Activated CD4-positive, alpha-beta memory T cell treated with anti-CD3 and anti-CD28 coated beads, Interleukin-2, amount 10 ng/mL, durations not matched to agents 7 days and 5 days (primary cell): Measurements from ENCODE around the gene HIPK1. TPM values are rescaled to one million over a fixed set of nuclear protein-coding genes. Genes with fewer than 3 reads are reported as not detected.

Experiments used
- CTCF ChIA-PET: fragments of 350-600 bp; sonication (Branson Sonifier 250); formaldehyde crosslinking; loops from one replicate; lab custom pipeline; 2021; ENCODE audit warnings: antibody characterized with exemption, inconsistent platforms; lab: Charles Lee
- POLR2A ChIA-PET: fragments of 350-600 bp; sonication (Branson Sonifier 250); formaldehyde crosslinking; loops from one replicate; lab custom pipeline; 2021; ENCODE audit warnings: antibody characterized with exemption; lab: Charles Lee
- DNase-seq: peaks from one replicate; pipeline ENCODE4 v3.0.0-alpha.2; 2020
- H3K27ac Mint-ChIP-seq: one replicate; pipeline ENCODE4 v1.8.0; 2021; ENCODE audit warnings: mild to moderate bottlenecking, mixed read lengths
- H3K27me3 Mint-ChIP-seq: one replicate; pipeline ENCODE4 v1.8.0; 2021; ENCODE audit warnings: mixed read lengths
- H3K36me3 Mint-ChIP-seq: one replicate; pipeline ENCODE4 v1.8.0; 2021; ENCODE audit warnings: low read depth, mixed read lengths
- H3K4me1 Mint-ChIP-seq: one replicate; pipeline ENCODE4 v1.8.0; 2021; ENCODE audit warnings: mixed read lengths
- H3K4me3 Mint-ChIP-seq: one replicate; pipeline ENCODE4 v1.8.0; 2021; ENCODE audit warnings: mild to moderate bottlenecking, mixed read lengths
- H3K9me3 Mint-ChIP-seq: one replicate; pipeline ENCODE4 v1.8.0; 2021; ENCODE audit warnings: mixed read lengths
- total RNA-seq, 2 experiments: library from RNA; stranded (reverse); gene quantifications; one replicate each; pipeline ENCODE4 v1.2.3, GENCODE V29; 2021

Gene HIPK1
- total RNA-seq, 2 experiments from 2014 or later = 89.5 to 92.5 TPM

DNA sequence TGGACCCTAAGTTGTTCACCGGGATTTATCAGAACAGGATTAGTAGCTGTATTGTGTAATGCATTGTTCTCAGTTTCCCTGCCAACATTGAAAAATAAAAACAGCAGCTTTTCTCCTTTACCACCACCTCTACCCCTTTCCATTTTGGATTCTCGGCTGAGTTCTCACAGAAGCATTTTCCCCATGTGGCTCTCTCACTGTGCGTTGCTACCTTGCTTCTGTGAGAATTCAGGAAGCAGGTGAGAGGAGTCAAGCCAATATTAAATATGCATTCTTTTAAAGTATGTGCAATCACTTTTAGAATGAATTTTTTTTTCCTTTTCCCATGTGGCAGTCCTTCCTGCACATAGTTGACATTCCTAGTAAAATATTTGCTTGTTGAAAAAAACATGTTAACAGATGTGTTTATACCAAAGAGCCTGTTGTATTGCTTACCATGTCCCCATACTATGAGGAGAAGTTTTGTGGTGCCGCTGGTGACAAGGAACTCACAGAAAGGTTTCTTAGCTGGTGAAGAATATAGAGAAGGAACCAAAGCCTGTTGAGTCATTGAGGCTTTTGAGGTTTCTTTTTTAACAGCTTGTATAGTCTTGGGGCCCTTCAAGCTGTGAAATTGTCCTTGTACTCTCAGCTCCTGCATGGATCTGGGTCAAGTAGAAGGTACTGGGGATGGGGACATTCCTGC is 46.2 kb downstream of the HIPK1 start:
- no peaks in the 10 kb centered on the region for H3K9me3 Mint-ChIP-seq
- H3K27me3 Mint-ChIP-seq = no peaks in the 10 kb centered on the region
- peak overlapping the region; percentile 53 for H3K27ac Mint-ChIP-seq
- no peak overlapping the region for H3K4me3 Mint-ChIP-seq
- POLR2A ChIA-PET = interaction anchor here (0.7 to 1.0 kb wide), 2 partner anchors 46 to 456 kb away, joined by 3 read pairs; partner anchors contain the start of gene HIPK1
- CTCF ChIA-PET = interaction anchor here (1.2 to 4.5 kb wide), 5 partner anchors 17 to 584 kb away, joined by 3 to 35 read pairs (median 3); no protein-coding TSS in a partner anchor
- peaks cover 42% of the 10 kb centered on the region for H3K4me1 Mint-ChIP-seq
- H3K36me3 Mint-ChIP-seq = peaks cover 38% of the 10 kb centered on the region
- peak; percentile 26 for DNase-seq

- Mint-ChIP-seq H3K36me3 (peaks cover 30% of the 10 kb centered on the region), H3K27ac (no peak overlapping the region), H3K9me3 (no peaks in the 10 kb centered on the region), H3K4me3 (no peak overlapping the region), H3K4me1 (peaks cover 42% of the 10 kb centered on the region), H3K27me3 (no peaks in the 10 kb centered on the region)
- DNase-seq = no peak
- CTCF ChIA-PET = interaction anchor here (1.0 to 4.5 kb wide), 11 partner anchors 12 to 582 kb away, joined by 3 to 35 read pairs (median 4); partner anchors contain the start of gene TRIM33
- POLR2A ChIA-PET = interaction anchor here (1.7 kb wide), 1 partner anchor 46 kb away, joined by 9 read pairs; no protein-coding TSS in a partner anchor
Observed at GRCh38 chr1:113976609-113977278, 47.6 kb downstream of the HIPK1 start.

GRCh38 chr1:113977906-113978305 is 48.8 kb downstream of the HIPK1 start:
- DNase-seq = no peak
- Mint-ChIP-seq H3K36me3 (peaks cover 21% of the 10 kb centered on the region), H3K9me3 (no peaks in the 10 kb centered on the region), H3K4me3 (no peak overlapping the region), H3K27me3 (no peaks in the 10 kb centered on the region), H3K4me1 (peaks cover 42% of the 10 kb centered on the region), H3K27ac (no peak overlapping the region)
- POLR2A ChIA-PET = interaction anchor here (1.7 kb wide), 1 partner anchor 47 kb away, joined by 9 read pairs; no protein-coding TSS in a partner anchor
- CTCF ChIA-PET = interaction anchor here (0.8 to 4.5 kb wide), 9 partner anchors 13 to 533 kb away, joined by 3 to 35 read pairs (median 4); partner anchors contain the start of gene TRIM33

GRCh38 chr1:113978863-113979702 is 50.0 kb downstream of the HIPK1 start, which contains the start of gene OLFML3:
TSS of gene OLFML3 (plus strand) at chr1:113979474. CDS start at chr1:113979517, 43 bp downstream.
- Mint-ChIP-seq H3K4me3 (no peak within 1 kb of the TSS), H3K27ac (peak within 1 kb of the TSS; percentile 9), H3K27me3 (no peaks in the 10 kb centered on the region), H3K36me3 (peaks cover 10% of the 10 kb centered on the region), H3K4me1 (peaks cover 42% of the 10 kb centered on the region), H3K9me3 (no peaks in the 10 kb centered on the region)
- DNase-seq = peak; percentile 62
- ChIA-PET POLR2A (interaction anchor here (0.7 to 0.8 kb wide), 2 partner anchors 49 to 255 kb away, joined by 3 read pairs; no protein-coding TSS in a partner anchor), CTCF (interaction anchor here (0.6 to 4.5 kb wide), 14 partner anchors 9 to 737 kb away, joined by 3 to 35 read pairs (median 4); no protein-coding TSS in a partner anchor)

DNA sequence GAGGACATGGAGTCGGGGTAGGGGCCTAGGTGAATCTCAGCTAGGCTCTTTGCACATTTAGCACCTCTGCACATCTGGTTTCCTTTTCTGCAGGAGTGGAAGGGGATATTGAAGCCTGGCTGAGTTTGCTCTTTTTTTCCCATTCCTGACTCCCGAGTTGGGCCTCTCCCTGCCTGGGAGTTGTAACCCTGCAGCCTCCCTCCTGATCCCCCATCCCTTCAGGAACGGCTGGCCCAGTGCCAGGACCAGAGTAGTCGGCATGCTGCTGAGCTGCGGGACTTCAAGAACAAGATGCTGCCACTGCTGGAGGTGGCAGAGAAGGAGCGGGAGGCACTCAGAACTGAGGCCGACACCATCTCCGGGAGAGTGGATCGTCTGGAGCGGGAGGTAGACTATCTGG is 51.0 kb downstream of the HIPK1 start:
- peaks cover 34% of the 10 kb centered on the region for H3K4me1 Mint-ChIP-seq
- ChIA-PET POLR2A (no interaction called here), CTCF (no interaction called here)
- DNase-seq = no peak
- H3K36me3 Mint-ChIP-seq = peaks cover 6% of the 10 kb centered on the region
- H3K4me3 Mint-ChIP-seq = no peak overlapping the region
- H3K27ac Mint-ChIP-seq = no peak overlapping the region
- H3K9me3 Mint-ChIP-seq = no peaks in the 10 kb centered on the region
- no peaks in the 10 kb centered on the region for H3K27me3 Mint-ChIP-seq

GRCh38 chr1:113981962-113982931 is 53.1 kb downstream of the HIPK1 start:
- no peak overlapping the region for H3K4me3 Mint-ChIP-seq
- H3K9me3 Mint-ChIP-seq = no peaks in the 10 kb centered on the region
- ChIA-PET POLR2A (no interaction called here), CTCF (interaction anchor here (1.2 kb wide), 1 partner anchor 301 kb away, joined by 5 read pairs; no protein-coding TSS in a partner anchor)
- H3K27me3 Mint-ChIP-seq = no peaks in the 10 kb centered on the region
- no peaks in the 10 kb centered on the region for H3K36me3 Mint-ChIP-seq
- peaks cover 14% of the 10 kb centered on the region for H3K4me1 Mint-ChIP-seq
- no peak for DNase-seq
- H3K27ac Mint-ChIP-seq = no peak overlapping the region

DNA sequence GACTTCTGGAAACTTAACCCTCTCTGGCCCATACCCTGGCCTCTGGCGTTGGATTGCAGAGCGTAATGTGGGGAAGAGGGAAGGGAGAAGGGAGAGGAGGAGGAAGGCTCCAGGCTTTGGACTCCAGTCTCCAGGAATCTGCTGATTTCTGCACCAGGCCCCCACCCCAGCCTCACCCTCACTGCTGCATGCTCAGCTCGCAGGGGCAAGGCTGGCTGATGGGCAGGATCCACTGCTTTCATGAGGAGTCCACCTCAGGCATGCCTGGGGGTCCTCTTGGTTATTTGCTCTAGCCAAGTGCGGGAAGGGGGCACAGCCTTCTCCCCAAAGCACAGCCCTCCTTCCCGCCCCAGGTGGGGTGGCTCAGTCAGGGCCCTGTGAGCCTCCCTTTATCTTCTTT is 53.8 kb downstream of the HIPK1 start:
- H3K27me3 Mint-ChIP-seq = no peaks in the 10 kb centered on the region
- no peak for DNase-seq
- CTCF ChIA-PET = interaction anchor here (1.3 kb wide), 1 partner anchor 9 kb away, joined by 3 read pairs; no protein-coding TSS in a partner anchor
- H3K36me3 Mint-ChIP-seq = no peaks in the 10 kb centered on the region
- no peak overlapping the region for H3K27ac Mint-ChIP-seq
- H3K9me3 Mint-ChIP-seq = no peaks in the 10 kb centered on the region
- H3K4me3 Mint-ChIP-seq = no peak overlapping the region
- H3K4me1 Mint-ChIP-seq = peaks cover 9% of the 10 kb centered on the region
- POLR2A ChIA-PET = no interaction called here

GRCh38 chr1:113983391-113983790 is 54.3 kb downstream of the HIPK1 start:
- Mint-ChIP-seq H3K4me1 (peaks cover 5% of the 10 kb centered on the region), H3K9me3 (no peaks in the 10 kb centered on the region), H3K27me3 (no peaks in the 10 kb centered on the region), H3K4me3 (no peak overlapping the region), H3K36me3 (no peaks in the 10 kb centered on the region), H3K27ac (no peak overlapping the region)
- POLR2A ChIA-PET = no interaction called here
- CTCF ChIA-PET = interaction anchor here (1.3 kb wide), 1 partner anchor 9 kb away, joined by 3 read pairs; no protein-coding TSS in a partner anchor
- DNase-seq = no peak

DNA sequence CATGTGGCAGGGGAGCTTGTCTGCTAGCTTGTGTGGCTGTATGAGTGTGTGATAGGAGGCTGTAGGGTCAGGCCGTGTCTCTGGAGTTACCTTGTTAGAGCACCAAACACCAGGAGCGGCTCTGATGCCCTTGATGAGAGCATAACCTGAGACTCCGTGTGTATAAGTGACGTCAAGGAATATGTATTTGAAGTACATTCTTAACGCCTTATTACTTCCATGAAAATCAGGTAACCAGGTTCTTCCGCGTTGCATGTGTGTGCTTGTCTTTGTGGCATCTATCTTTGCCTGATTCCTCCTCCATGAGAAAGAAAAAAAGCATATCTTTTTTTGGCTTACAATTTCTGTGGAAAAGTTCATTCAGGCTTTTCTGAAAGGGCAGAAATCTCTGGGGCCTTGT is 54.7 kb downstream of the HIPK1 start:
- Mint-ChIP-seq H3K4me3 (no peak overlapping the region), H3K9me3 (no peaks in the 10 kb centered on the region), H3K36me3 (no peaks in the 10 kb centered on the region), H3K27me3 (no peaks in the 10 kb centered on the region), H3K27ac (no peak overlapping the region), H3K4me1 (peaks cover under 1% of the 10 kb centered on the region)
- ChIA-PET POLR2A (no interaction called here), CTCF (interaction anchor here (1.0 to 1.3 kb wide), 2 partner anchors 10 to 66 kb away, joined by 3 read pairs; no protein-coding TSS in a partner anchor)
- no peak for DNase-seq

- Mint-ChIP-seq H3K36me3 (no peaks in the 10 kb centered on the region), H3K27ac (no peak overlapping the region), H3K4me1 (no peaks in the 10 kb centered on the region), H3K27me3 (peaks cover 1% of the 10 kb centered on the region), H3K9me3 (no peaks in the 10 kb centered on the region), H3K4me3 (no peak overlapping the region)
- DNase-seq = no peak
- ChIA-PET POLR2A (no interaction called here), CTCF (interaction anchor here (1.0 kb wide), 1 partner anchor 65 kb away, joined by 3 read pairs; no protein-coding TSS in a partner anchor)
Observed at GRCh38 chr1:113984710-113985109, 55.6 kb downstream of the HIPK1 start.

- no peak overlapping the region for H3K4me3 Mint-ChIP-seq
- ChIA-PET POLR2A (no interaction called here), CTCF (no interaction called here)
- H3K36me3 Mint-ChIP-seq = no peaks in the 10 kb centered on the region
- H3K4me1 Mint-ChIP-seq = no peaks in the 10 kb centered on the region
- no peak for DNase-seq
- H3K9me3 Mint-ChIP-seq = no peaks in the 10 kb centered on the region
- H3K27ac Mint-ChIP-seq = no peak overlapping the region
- peaks cover 11% of the 10 kb centered on the region for H3K27me3 Mint-ChIP-seq
Observed at GRCh38 chr1:113986802-113987201, 57.7 kb downstream of the HIPK1 start.
